ENCODE measurements around the gene ATG3. TPM values are rescaled to one million over a fixed set of nuclear protein-coding genes. Genes with fewer than 3 reads are reported as not detected.

ATG3 gene
- total RNA-seq, 1 experiment from 2014 or later, result 60.1 TPM

DNA sequence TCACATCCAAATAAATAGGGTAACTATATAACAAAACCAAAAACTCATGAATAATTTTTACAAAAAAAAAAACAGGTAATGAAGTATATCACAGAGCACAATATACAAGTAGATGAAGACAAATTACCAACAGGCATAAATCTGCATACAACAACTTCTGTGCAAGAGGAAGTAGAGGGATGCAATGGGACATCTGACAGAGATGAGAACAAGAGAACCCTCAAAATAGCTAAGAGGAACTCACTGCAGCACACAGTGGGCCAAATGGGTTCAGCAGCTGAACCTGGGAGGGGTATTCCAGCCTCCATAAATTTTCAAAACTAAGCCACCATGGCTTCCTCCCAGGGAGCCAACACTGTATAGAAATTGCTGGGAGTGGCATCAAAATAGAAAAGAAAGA, 52.9 kb downstream of the ATG3 start:
- DNase-seq (ENCODE audit: low spot score) (no peak), ATAC-seq (no peak)
- Mint-ChIP-seq H3K4me3 (no peak overlapping the region), H3K36me3 (peaks cover 39% of the 10 kb centered on the region), H3K27me3 (ENCODE audit: low read depth) (no peaks in the 10 kb centered on the region; the same call in 1 of the 2 replicates), H3K27ac (no peak overlapping the region), H3K9me3 (peaks cover 52% of the 10 kb centered on the region), H3K4me1 (peaks cover 1% of the 10 kb centered on the region; the same call in 1 of the 2 replicates)
- CTCF ChIA-PET, result no interaction called here
- POLR2A ChIA-PET, result interaction anchor here (0.6 kb wide), 1 partner anchor 10 kb away, joined by 3 read pairs; no protein-coding TSS in a partner anchor
- TF ChIP-seq, protein P1, sequence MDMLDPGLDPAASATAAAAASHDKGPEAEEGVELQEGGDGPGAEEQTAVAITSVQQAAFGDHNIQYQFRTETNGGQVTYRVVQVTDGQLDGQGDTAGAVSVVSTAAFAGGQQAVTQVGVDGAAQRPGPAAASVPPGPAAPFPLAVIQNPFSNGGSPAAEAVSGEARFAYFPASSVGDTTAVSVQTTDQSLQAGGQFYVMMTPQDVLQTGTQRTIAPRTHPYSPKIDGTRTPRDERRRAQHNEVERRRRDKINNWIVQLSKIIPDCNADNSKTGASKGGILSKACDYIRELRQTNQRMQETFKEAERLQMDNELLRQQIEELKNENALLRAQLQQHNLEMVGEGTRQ (CRISPR knock-in tag; IDR thresholded peaks at IDR 0.05), result no peak

DNA sequence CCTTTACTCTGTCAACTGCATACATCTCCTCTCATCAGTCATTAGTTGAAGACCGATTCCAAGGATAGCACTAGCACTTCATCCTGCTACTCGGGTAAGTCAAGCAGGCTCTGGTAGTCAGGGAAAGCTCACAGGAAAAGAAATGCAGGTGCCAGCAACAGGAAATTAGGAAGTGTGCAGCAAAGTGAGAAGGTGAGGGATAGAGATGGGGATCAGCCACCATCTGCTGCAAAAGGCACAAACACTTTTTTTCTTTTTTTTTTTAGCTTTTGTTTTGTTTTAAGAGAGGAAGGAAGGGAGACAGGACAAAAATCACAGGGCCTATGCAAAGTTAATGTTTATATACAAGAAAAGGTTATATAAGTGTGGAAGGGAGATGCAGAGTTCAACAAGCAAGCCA, 53.5 kb downstream of the ATG3 start:
- ChIA-PET CTCF (no interaction called here), POLR2A (interaction anchor here (0.6 kb wide), 1 partner anchor 10 kb away, joined by 3 read pairs; no protein-coding TSS in a partner anchor)
- H3K36me3 Mint-ChIP-seq, result peaks cover 33% of the 10 kb centered on the region
- TF ChIP-seq, protein P2, sequence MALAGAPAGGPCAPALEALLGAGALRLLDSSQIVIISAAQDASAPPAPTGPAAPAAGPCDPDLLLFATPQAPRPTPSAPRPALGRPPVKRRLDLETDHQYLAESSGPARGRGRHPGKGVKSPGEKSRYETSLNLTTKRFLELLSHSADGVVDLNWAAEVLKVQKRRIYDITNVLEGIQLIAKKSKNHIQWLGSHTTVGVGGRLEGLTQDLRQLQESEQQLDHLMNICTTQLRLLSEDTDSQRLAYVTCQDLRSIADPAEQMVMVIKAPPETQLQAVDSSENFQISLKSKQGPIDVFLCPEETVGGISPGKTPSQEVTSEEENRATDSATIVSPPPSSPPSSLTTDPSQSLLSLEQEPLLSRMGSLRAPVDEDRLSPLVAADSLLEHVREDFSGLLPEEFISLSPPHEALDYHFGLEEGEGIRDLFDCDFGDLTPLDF (CRISPR knock-in tag; IDR thresholded peaks at IDR 0.05), result no peak
- TF ChIP-seq, protein P3, sequence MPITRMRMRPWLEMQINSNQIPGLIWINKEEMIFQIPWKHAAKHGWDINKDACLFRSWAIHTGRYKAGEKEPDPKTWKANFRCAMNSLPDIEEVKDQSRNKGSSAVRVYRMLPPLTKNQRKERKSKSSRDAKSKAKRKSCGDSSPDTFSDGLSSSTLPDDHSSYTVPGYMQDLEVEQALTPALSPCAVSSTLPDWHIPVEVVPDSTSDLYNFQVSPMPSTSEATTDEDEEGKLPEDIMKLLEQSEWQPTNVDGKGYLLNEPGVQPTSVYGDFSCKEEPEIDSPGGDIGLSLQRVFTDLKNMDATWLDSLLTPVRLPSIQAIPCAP (CRISPR knock-in tag; IDR thresholded peaks at IDR 0.05), result no peak
- TF ChIP-seq NR1H2 (CRISPR knock-in tag; IDR thresholded peaks at IDR 0.05) (no peak), ZNF263 (CRISPR knock-in tag; IDR thresholded peaks at IDR 0.05; ENCODE audit: low read depth) (no peak), NFE2L1 (CRISPR knock-in tag; IDR thresholded peaks at IDR 0.05) (no peak), NR3C1 (CRISPR knock-in tag; conservative IDR thresholded peaks at IDR 0.05; ENCODE audit: low read depth) (no peak), EMX1 (CRISPR knock-in tag; IDR thresholded peaks at IDR 0.05) (no peak), ZNF671 (CRISPR knock-in tag; IDR thresholded peaks at IDR 0.05) (no peak), PRRX2 (CRISPR knock-in tag; IDR thresholded peaks at IDR 0.05) (no peak), HMGA2 (CRISPR knock-in tag; IDR thresholded peaks at IDR 0.05) (no peak), OVOL2 (CRISPR knock-in tag; IDR thresholded peaks at IDR 0.05; ENCODE audit: borderline replicate concordance) (no peak)
- TF ChIP-seq, protein P4, sequence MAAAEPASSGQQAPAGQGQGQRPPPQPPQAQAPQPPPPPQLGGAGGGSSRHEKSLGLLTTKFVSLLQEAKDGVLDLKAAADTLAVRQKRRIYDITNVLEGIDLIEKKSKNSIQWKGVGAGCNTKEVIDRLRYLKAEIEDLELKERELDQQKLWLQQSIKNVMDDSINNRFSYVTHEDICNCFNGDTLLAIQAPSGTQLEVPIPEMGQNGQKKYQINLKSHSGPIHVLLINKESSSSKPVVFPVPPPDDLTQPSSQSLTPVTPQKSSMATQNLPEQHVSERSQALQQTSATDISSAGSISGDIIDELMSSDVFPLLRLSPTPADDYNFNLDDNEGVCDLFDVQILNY (CRISPR knock-in tag; IDR thresholded peaks at IDR 0.05), result no peak
- peaks cover under 1% of the 10 kb centered on the region for H3K27me3 Mint-ChIP-seq (ENCODE audit: low read depth)
- H3K4me3 Mint-ChIP-seq, result no peak overlapping the region
- peaks cover under 1% of the 10 kb centered on the region; the same call in 1 of the 2 replicates for H3K4me1 Mint-ChIP-seq
- ATAC-seq (no peak), DNase-seq (ENCODE audit: low spot score) (no peak)
- H3K9me3 Mint-ChIP-seq, result peaks cover 46% of the 10 kb centered on the region
- H3K27ac Mint-ChIP-seq, result no peak overlapping the region

DNA sequence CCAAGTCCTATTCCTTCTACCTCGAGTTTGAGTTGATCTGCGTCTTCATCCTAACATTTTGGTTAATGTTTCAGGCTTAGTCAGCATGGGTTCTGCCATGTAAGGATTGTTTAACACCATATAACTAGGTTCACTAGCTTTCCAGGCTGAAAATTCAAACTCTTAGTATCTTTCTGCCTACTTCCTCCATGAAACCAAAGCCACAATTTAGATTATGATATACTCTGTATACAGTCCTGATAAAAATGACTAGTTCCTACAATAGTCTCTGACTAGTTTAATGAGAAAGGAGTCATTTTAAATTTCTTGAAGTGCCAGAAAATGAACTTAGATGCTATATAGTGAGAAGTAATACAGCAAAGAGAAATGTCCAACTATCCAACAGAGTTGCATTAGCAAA, 55.9 kb downstream of the ATG3 start:
- ChIA-PET POLR2A (no interaction called here), CTCF (no interaction called here)
- TF ChIP-seq, protein P5, sequence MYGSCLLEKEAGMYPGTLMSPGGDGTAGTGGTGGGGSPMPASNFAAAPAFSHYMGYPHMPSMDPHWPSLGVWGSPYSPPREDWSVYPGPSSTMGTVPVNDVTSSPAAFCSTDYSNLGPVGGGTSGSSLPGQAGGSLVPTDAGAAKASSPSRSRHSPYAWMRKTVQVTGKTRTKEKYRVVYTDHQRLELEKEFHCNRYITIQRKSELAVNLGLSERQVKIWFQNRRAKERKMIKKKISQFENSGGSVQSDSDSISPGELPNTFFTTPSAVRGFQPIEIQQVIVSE (CRISPR knock-in tag; IDR thresholded peaks at IDR 0.05; ENCODE audit: borderline replicate concordance), result no peak
- TF ChIP-seq ELF4 (CRISPR knock-in tag; IDR thresholded peaks at IDR 0.05; ENCODE audit: low read depth) (no peak), NFATC4 (CRISPR knock-in tag; IDR thresholded peaks at IDR 0.05) (no peak), TCF7 (CRISPR knock-in tag; IDR thresholded peaks at IDR 0.05; ENCODE audit: low read depth) (no peak)
- TF ChIP-seq, protein P6, sequence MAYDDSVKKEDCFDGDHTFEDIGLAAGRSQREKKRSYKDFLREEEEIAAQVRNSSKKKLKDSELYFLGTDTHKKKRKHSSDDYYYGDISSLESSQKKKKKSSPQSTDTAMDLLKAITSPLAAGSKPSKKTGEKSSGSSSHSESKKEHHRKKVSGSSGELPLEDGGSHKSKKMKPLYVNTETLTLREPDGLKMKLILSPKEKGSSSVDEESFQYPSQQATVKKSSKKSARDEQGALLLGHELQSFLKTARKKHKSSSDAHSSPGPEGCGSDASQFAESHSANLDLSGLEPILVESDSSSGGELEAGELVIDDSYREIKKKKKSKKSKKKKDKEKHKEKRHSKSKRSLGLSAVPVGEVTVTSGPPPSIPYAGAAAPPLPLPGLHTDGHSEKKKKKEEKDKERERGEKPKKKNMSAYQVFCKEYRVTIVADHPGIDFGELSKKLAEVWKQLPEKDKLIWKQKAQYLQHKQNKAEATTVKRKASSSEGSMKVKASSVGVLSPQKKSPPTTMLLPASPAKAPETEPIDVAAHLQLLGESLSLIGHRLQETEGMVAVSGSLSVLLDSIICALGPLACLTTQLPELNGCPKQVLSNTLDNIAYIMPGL (CRISPR knock-in tag; IDR thresholded peaks at IDR 0.05), result no peak
- TF ChIP-seq, protein P7, sequence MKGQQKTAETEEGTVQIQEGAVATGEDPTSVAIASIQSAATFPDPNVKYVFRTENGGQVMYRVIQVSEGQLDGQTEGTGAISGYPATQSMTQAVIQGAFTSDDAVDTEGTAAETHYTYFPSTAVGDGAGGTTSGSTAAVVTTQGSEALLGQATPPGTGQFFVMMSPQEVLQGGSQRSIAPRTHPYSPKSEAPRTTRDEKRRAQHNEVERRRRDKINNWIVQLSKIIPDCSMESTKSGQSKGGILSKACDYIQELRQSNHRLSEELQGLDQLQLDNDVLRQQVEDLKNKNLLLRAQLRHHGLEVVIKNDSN (CRISPR knock-in tag; IDR thresholded peaks at IDR 0.05), result no peak
- TF ChIP-seq, protein P8, sequence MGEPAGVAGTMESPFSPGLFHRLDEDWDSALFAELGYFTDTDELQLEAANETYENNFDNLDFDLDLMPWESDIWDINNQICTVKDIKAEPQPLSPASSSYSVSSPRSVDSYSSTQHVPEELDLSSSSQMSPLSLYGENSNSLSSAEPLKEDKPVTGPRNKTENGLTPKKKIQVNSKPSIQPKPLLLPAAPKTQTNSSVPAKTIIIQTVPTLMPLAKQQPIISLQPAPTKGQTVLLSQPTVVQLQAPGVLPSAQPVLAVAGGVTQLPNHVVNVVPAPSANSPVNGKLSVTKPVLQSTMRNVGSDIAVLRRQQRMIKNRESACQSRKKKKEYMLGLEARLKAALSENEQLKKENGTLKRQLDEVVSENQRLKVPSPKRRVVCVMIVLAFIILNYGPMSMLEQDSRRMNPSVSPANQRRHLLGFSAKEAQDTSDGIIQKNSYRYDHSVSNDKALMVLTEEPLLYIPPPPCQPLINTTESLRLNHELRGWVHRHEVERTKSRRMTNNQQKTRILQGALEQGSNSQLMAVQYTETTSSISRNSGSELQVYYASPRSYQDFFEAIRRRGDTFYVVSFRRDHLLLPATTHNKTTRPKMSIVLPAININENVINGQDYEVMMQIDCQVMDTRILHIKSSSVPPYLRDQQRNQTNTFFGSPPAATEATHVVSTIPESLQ (CRISPR knock-in tag; IDR thresholded peaks at IDR 0.05), result no peak
- no peak overlapping the region for H3K4me3 Mint-ChIP-seq
- H3K27me3 Mint-ChIP-seq (ENCODE audit: low read depth), result peaks cover 4% of the 10 kb centered on the region
- H3K4me1 Mint-ChIP-seq, result peaks cover 4% of the 10 kb centered on the region
- no peak for ATAC-seq
- peaks cover 35% of the 10 kb centered on the region for H3K9me3 Mint-ChIP-seq
- DNase-seq (ENCODE audit: low spot score), result no peak
- peaks cover 23% of the 10 kb centered on the region for H3K36me3 Mint-ChIP-seq
- no peak overlapping the region for H3K27ac Mint-ChIP-seq
